Measurements from ENCODE around the gene EBLN1. TPM values are rescaled to one million over a fixed set of nuclear protein-coding genes. Genes with fewer than 3 reads are reported as not detected.

Gene EBLN1
- total RNA-seq: not detected in 2 replicates

DNA sequence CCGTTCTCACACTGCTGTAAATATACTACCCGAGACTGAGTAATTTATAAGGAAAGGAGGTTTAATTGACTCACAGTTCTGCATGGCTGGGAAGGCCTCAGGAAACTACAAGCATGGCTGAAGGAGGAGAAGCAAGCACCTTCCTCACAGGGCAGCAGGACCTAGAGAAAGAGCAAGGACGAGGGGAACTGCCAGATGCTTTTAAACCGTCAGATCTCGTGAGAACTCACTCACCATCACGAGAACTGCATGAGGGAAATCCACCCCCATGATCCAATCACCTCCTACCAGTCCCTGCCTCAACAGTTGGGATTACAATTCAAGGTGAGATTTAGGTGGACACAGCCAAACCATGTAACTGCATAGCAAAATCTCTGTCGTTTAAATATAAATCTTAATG lies at the start of gene EBLN1:
Gene EBLN1 (minus strand): TSS at position 174 of the 400 bp plus-strand sequence. CDS start 8,032 bp downstream, outside the sequence.

Other genes with a start within 250 kb of the EBLN1 start
- 43.4 and 80.4 TPM in 2 replicates for gene DNAJC1, start 214.3 kb downstream of the EBLN1 start, total RNA-seq
- gene COMMD3, start 98.4 kb upstream of the EBLN1 start, total RNA-seq: 30.7 and 43.6 TPM in 2 replicates
- gene BMI1, start 103.1 kb upstream of the EBLN1 start, total RNA-seq: 23.4 and 43.5 TPM in 2 replicates
- gene SPAG6, start 127.5 kb upstream of the EBLN1 start, total RNA-seq: not detected in 2 replicates